Camera-type eye (tissue), 1 donor: ENCODE results near the gene TGFA. TPM values are rescaled to one million over a fixed set of nuclear protein-coding genes. Genes with fewer than 3 reads are reported as not detected.

Experiments
- total RNA-seq: library from RNA; depleted of rRNA; stranded (reverse); fragments of >200 nt; gene quantifications from one replicate; pipeline ENCODE4 v1.2.3, GENCODE V29; 2014

The TGFA gene
- 3.4 TPM for total RNA-seq

GRCh38 chr2:70553584-70554337 is at the start of gene TGFA:
TSS of gene TGFA (minus strand) at chr2:70553826. CDS start at chr2:70553767, 59 bp downstream.

Other genes with a start within 250 kb of the TGFA start
- 64.5 TPM for gene ADD2, start 214.4 kb upstream of the TGFA start, total RNA-seq
- 1.8 TPM for gene FIGLA, start 236.8 kb upstream of the TGFA start, total RNA-seq